Measurements from ENCODE around the gene CC2D2A. TPM values are rescaled to one million over a fixed set of nuclear protein-coding genes. Genes with fewer than 3 reads are reported as not detected.

Gene CC2D2A
- total and polyA plus RNA-seq, 2 of the 13 experiments (the other 11 are each of a cell fraction or from before 2014, with no cell fraction given), result 4.2 to 7.2 TPM

GRCh38 chr4:15451181-15451865, 18.4 kb upstream of the CC2D2A start (continued):
- TF ChIP-seq PRDM4 (CRISPR knock-in tag; IDR thresholded peaks at IDR 0.05; ENCODE audit: borderline replicate concordance), result no peak
- TF ChIP-seq ZMYM2 (CRISPR knock-in tag; IDR thresholded peaks at IDR 0.05), result no peak
- no peak for TF ChIP-seq AGO1 (IDR thresholded peaks at IDR 0.05; ENCODE audit: low read depth, low read length, poor library complexity, severe bottlenecking)
- no peak for TF ChIP-seq ZNF772 (CRISPR knock-in tag; IDR thresholded peaks at IDR 0.05)
- no peak for TF ChIP-seq ARNT2 (CRISPR knock-in tag; IDR thresholded peaks at IDR 0.05; ENCODE audit: low read depth)
- TF ChIP-seq HMGXB4 (CRISPR knock-in tag; IDR thresholded peaks at IDR 0.05; ENCODE audit: borderline replicate concordance in 1 of 2, low read depth in 1 of 2), result no peak
- no peak for TF ChIP-seq ASH2L (IDR thresholded peaks at IDR 0.05; ENCODE audit: insufficient read length, low read depth, low read length)
- TF ChIP-seq, protein P1, sequence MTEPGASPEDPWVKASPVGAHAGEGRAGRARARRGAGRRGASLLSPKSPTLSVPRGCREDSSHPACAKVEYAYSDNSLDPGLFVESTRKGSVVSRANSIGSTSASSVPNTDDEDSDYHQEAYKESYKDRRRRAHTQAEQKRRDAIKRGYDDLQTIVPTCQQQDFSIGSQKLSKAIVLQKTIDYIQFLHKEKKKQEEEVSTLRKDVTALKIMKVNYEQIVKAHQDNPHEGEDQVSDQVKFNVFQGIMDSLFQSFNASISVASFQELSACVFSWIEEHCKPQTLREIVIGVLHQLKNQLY (CRISPR knock-in tag; IDR thresholded peaks at IDR 0.05), result no peak
